Measurements from ENCODE around the gene SRBD1. TPM values are rescaled to one million over a fixed set of nuclear protein-coding genes. Genes with fewer than 3 reads are reported as not detected.

Gene SRBD1
- polyA plus RNA-seq, 2 of the 4 experiments (the other 2 are of a cell fraction) = 11.0 to 13.7 TPM

DNA sequence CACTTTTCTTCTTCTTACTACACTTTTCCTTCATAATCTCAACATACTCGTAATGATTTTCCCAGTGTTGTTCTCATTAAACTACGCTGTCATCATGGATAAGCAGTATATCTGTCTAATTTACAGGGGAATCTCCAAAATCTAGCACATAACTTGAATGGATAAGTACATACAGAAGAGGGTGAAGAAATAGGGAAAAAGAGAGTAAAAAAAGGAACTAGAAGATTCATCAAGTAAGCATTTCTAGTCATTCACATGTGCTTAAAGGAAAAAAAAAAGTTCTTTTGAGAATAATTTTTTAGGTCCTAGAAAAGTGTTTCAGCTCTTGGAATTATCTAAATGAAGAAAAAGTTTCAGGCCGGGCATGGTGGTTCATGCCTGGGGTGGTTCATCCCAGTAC is 51.6 kb downstream of the SRBD1 start:
- no peak for TF ChIP-seq KDM5A (IDR thresholded peaks at IDR 0.05)
- no peak for TF ChIP-seq ZSCAN20 (CRISPR knock-in tag; IDR thresholded peaks at IDR 0.05)
- TF ChIP-seq HEYL (CRISPR knock-in tag; IDR thresholded peaks at IDR 0.05) = no peak
- no peak for TF ChIP-seq EP300 (IDR thresholded peaks at IDR 0.05)
- TF ChIP-seq JUNB (IDR thresholded peaks at IDR 0.05) = no peak
- TF ChIP-seq, protein P1, sequence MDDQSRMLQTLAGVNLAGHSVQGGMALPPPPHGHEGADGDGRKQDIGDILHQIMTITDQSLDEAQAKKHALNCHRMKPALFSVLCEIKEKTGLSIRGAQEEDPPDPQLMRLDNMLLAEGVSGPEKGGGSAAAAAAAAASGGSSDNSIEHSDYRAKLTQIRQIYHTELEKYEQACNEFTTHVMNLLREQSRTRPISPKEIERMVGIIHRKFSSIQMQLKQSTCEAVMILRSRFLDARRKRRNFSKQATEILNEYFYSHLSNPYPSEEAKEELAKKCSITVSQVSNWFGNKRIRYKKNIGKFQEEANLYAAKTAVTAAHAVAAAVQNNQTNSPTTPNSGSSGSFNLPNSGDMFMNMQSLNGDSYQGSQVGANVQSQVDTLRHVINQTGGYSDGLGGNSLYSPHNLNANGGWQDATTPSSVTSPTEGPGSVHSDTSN (IDR thresholded peaks at IDR 0.05) = no peak
- no peak for TF ChIP-seq ZNF302 (CRISPR knock-in tag; IDR thresholded peaks at IDR 0.05)
- TF ChIP-seq EHMT2 (IDR thresholded peaks at IDR 0.05; ENCODE audit: low read depth) = no peak
- TF ChIP-seq, protein P2, sequence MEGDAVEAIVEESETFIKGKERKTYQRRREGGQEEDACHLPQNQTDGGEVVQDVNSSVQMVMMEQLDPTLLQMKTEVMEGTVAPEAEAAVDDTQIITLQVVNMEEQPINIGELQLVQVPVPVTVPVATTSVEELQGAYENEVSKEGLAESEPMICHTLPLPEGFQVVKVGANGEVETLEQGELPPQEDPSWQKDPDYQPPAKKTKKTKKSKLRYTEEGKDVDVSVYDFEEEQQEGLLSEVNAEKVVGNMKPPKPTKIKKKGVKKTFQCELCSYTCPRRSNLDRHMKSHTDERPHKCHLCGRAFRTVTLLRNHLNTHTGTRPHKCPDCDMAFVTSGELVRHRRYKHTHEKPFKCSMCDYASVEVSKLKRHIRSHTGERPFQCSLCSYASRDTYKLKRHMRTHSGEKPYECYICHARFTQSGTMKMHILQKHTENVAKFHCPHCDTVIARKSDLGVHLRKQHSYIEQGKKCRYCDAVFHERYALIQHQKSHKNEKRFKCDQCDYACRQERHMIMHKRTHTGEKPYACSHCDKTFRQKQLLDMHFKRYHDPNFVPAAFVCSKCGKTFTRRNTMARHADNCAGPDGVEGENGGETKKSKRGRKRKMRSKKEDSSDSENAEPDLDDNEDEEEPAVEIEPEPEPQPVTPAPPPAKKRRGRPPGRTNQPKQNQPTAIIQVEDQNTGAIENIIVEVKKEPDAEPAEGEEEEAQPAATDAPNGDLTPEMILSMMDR (IDR thresholded peaks at IDR 0.05) = no peak
- no peak for TF ChIP-seq HOXA7 (CRISPR knock-in tag; IDR thresholded peaks at IDR 0.05)
- TF ChIP-seq NR3C1 (IDR thresholded peaks at IDR 0.05) = no peak
- no peak for TF ChIP-seq RNF2 (IDR thresholded peaks at IDR 0.05; ENCODE audit: borderline replicate concordance, low read depth)
- ChIA-PET CTCF (no interaction called here), POLR2A (no interaction called here)
- FAIRE-seq = no peak
- Histone ChIP-seq H3K4me1 (no peaks in the 10 kb centered on the region), H3K9me3 (no peaks in the 10 kb centered on the region), H3K4me3 (no peak overlapping the region), H3K4me2 (no peak overlapping the region), H3K27ac (no peak overlapping the region)
- 93% methylated on average over 3 of the region's 3 CpGs for WGBS (ENCODE audit: missing lambda C conversion rate)
- no peak for DNase-seq (ENCODE audit: low read depth in 1 of 2, low spot score in 1 of 2)
- no peak for ATAC-seq

- POLR2A ChIA-PET = no interaction called here
Observed at GRCh38 chr2:45554742-45555140, 56.3 kb downstream of the SRBD1 start.

More at GRCh38 chr2:45554742-45555140, 56.3 kb downstream of the SRBD1 start:
- H3K4me3 ChIP-seq = no peak overlapping the region
- H3K27ac ChIP-seq = no peak overlapping the region
- H3K9me3 ChIP-seq = no peaks in the 10 kb centered on the region
- 96% methylated on average over 1 of the region's 1 CpG for WGBS (ENCODE audit: missing lambda C conversion rate)
- no peak for ATAC-seq
- H3K4me1 ChIP-seq = no peaks in the 10 kb centered on the region
- H3K4me2 ChIP-seq = no peak overlapping the region
- FAIRE-seq = peak; percentile 51
- no peak for DNase-seq (ENCODE audit: low read depth in 1 of 2, low spot score in 1 of 2)
- TF ChIP-seq CHD2 (IDR thresholded peaks at IDR 0.05; ENCODE audit: low read length, partially characterized antibody) (no peak), MAFK (IDR thresholded peaks at IDR 0.05; ENCODE audit: partially characterized antibody) (no peak), NPAS2 (CRISPR knock-in tag; IDR thresholded peaks at IDR 0.05; ENCODE audit: borderline replicate concordance) (no peak), ZC3H11A (IDR thresholded peaks at IDR 0.05) (no peak), KDM1A (IDR thresholded peaks at IDR 0.05; ENCODE audit: low read depth) (no peak), CBX8 (IDR thresholded peaks at IDR 0.05) (no peak), MAZ (IDR thresholded peaks at IDR 0.05; ENCODE audit: borderline replicate concordance, low read depth, low read length) (no peak), GATA3 (IDR thresholded peaks at IDR 0.05; ENCODE audit: borderline replicate concordance) (no peak), SMC3 (IDR thresholded peaks at IDR 0.05) (no peak), BHLHE40 (IDR thresholded peaks at IDR 0.05; ENCODE audit: low read depth, low read length) (no peak), CEBPB (IDR thresholded peaks at IDR 0.05) (no peak), TP53 (CRISPR knock-in tag; IDR thresholded peaks at IDR 0.05) (no peak), BCL3 (IDR thresholded peaks at IDR 0.05) (no peak)
- TF ChIP-seq, protein P1 (IDR thresholded peaks at IDR 0.05) = no peak
- TF ChIP-seq, protein P3, sequence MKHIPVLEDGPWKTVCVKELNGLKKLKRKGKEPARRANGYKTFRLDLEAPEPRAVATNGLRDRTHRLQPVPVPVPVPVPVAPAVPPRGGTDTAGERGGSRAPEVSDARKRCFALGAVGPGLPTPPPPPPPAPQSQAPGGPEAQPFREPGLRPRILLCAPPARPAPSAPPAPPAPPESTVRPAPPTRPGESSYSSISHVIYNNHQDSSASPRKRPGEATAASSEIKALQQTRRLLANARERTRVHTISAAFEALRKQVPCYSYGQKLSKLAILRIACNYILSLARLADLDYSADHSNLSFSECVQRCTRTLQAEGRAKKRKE (CRISPR knock-in tag; IDR thresholded peaks at IDR 0.05; ENCODE audit: low read depth) = no peak
- CTCF ChIA-PET = interaction anchor here (1.5 kb wide), 2 partner anchors 541 to 573 kb away, joined by 3 read pairs; no protein-coding TSS in a partner anchor
